Left renal pelvis (tissue), 4 donors: ENCODE measurements around the gene TMX2. TPM values are rescaled to one million over a fixed set of nuclear protein-coding genes. Genes with fewer than 3 reads are reported as not detected.

ENCODE experiments used
- polyA plus RNA-seq, 4 donors: library from polyadenylated mRNA; unstranded; fragments of 120-200 nt; gene quantifications; one replicate each; pipeline ENCODE4 v1.2.1, GENCODE V29; 2013; ENCODE audit not compliant: insufficient read length in 4 of 4

The TMX2 gene
- polyA plus RNA-seq, 4 donors = 81.6 to 126 (median 117) TPM

Other genes starting within 250 kb of the TMX2 start
- gene SLC43A1, start 196.9 kb upstream of the TMX2 start, polyA plus RNA-seq = 1 to 10 TPM; 4.9 to 9.7 (median 6.5) TPM
- 10 to 100 TPM; 42.2 to 52.6 (median 46.8) TPM for gene TIMM10, start 181.8 kb upstream of the TMX2 start, polyA plus RNA-seq
- under 1 TPM; 0.21 to 0.63 (median 0.38) TPM for gene SMTNL1, start 175.0 kb upstream of the TMX2 start, polyA plus RNA-seq
- gene UBE2L6, start 144.9 kb upstream of the TMX2 start, polyA plus RNA-seq = 10 to 100 TPM; 36.5 to 46.7 (median 42.3) TPM
- gene SERPING1, start 114.9 kb upstream of the TMX2 start, polyA plus RNA-seq = 100 to 1,000 TPM; 139 to 440 (median 176) TPM
- gene YPEL4, start 62.7 kb upstream of the TMX2 start, polyA plus RNA-seq = 1 to 10 TPM; 1.5 to 4.4 (median 3.3) TPM
- 10 to 100 TPM; 12.0 to 17.2 (median 16.5) TPM for gene CLP1, start 54.8 kb upstream of the TMX2 start, polyA plus RNA-seq
- gene ZDHHC5, start 44.5 kb upstream of the TMX2 start, polyA plus RNA-seq = 10 to 100 TPM; 38.9 to 55.7 (median 50.5) TPM
- 10 to 100 TPM; 15.0 to 24.4 (median 18.5) TPM for gene MED19, start 378 bp upstream of the TMX2 start, polyA plus RNA-seq
- gene SELENOH, start 28.9 kb downstream of the TMX2 start, polyA plus RNA-seq = 100 to 1,000 TPM in 2 of 4 donors, 10 to 100 TPM in 2; 88.2 to 142 (median 99.1) TPM
- under 1 TPM; 0.06 to 0.18 (median 0.13) TPM for gene BTBD18, start 39.2 kb downstream of the TMX2 start, polyA plus RNA-seq
- 100 to 1,000 TPM; 144 to 230 (median 216) TPM for gene CTNND1, start 49.2 kb downstream of the TMX2 start, polyA plus RNA-seq